Activated CD4-positive, CD25-positive, alpha-beta regulatory T cell treated with anti-CD3 and anti-CD28 coated beads, Interleukin-2, amount 50 U/mL, for 16 hours (primary cell): Measurements from ENCODE around the gene KRTAP5-10.
"Not testable (repeated sequence)": the region's sequence is repeated elsewhere in the genome, so short reads cannot be mapped to it uniquely, and the experiment has no call there.

ENCODE experiments used
- DNase-seq: peaks from one replicate; pipeline ENCODE4 v3.0.0-alpha.2; 2020; ENCODE audit warnings: low read depth, low spot score

The KRTAP5-10 gene

GRCh38 chr11:71565263-71565662 is at the start of gene KRTAP5-10:
TSS of gene KRTAP5-10 (plus strand) at chr11:71565563. CDS start at chr11:71565588, 25 bp downstream.
- DNase-seq = no peak

- no peak for DNase-seq
These were observed 46.6 kb upstream of the KRTAP5-10 start for GRCh38 chr11:71518506-71519471.

- DNase-seq = no peak
These were observed 45.8 kb upstream of the KRTAP5-10 start for GRCh38 chr11:71519546-71519945.

- DNase-seq = no peak
These were observed 40.0 kb upstream of the KRTAP5-10 start for GRCh38 chr11:71525188-71525937.

GRCh38 chr11:71525938-71526495 is 39.3 kb upstream of the KRTAP5-10 start:
- DNase-seq = no peak

- DNase-seq = not testable (repeated sequence)
These were observed 38.4 kb upstream of the KRTAP5-10 start, which contains the start of gene KRTAP5-7 for GRCh38 chr11:71526796-71527575. TSS of gene KRTAP5-7 (plus strand) at chr11:71527267. CDS start at chr11:71527301, 34 bp downstream.

- DNase-seq = no peak
These were observed 37.7 kb upstream of the KRTAP5-10 start for GRCh38 chr11:71527576-71528210.

- DNase-seq = no peak
These were observed 34.8 kb upstream of the KRTAP5-10 start for GRCh38 chr11:71530602-71531001.

- DNase-seq = no peak
These were observed 33.2 kb upstream of the KRTAP5-10 start for GRCh38 chr11:71532036-71532610.

GRCh38 chr11:71534711-71535608 is 30.4 kb upstream of the KRTAP5-10 start:
- not testable (repeated sequence) for DNase-seq

- no peak for DNase-seq
These were observed 29.5 kb upstream of the KRTAP5-10 start for GRCh38 chr11:71535825-71536224.

- no peak for DNase-seq
These were observed 27.8 kb upstream of the KRTAP5-10 start for GRCh38 chr11:71537537-71537936.

GRCh38 chr11:71537977-71538665 is 27.2 kb upstream of the KRTAP5-10 start, which contains the start of gene KRTAP5-8:
TSS of gene KRTAP5-8 (plus strand) at chr11:71538025. CDS start at chr11:71538056, 31 bp downstream.
- DNase-seq = not testable (repeated sequence)

GRCh38 chr11:71538666-71538990 is 26.7 kb upstream of the KRTAP5-10 start:
- DNase-seq = no peak

GRCh38 chr11:71539017-71539416 is 26.3 kb upstream of the KRTAP5-10 start:
- no peak for DNase-seq

GRCh38 chr11:71539971-71540370 is 25.4 kb upstream of the KRTAP5-10 start:
- DNase-seq = not testable (repeated sequence)

GRCh38 chr11:71540521-71541304 is 24.6 kb upstream of the KRTAP5-10 start:
- DNase-seq = not testable (repeated sequence)

GRCh38 chr11:71542382-71542781 is 23.0 kb upstream of the KRTAP5-10 start:
- DNase-seq = no peak
